ENCODE data around the gene SYPL1.

Gene SYPL1

GRCh38 chr7:106092204-106092603 is 19.9 kb downstream of the SYPL1 start:
- no peak for DNase-seq (ENCODE audit: low read depth in 2 of 2)

GRCh38 chr7:106089647-106090046 is 22.5 kb downstream of the SYPL1 start:
- DNase-seq (ENCODE audit: low read depth in 2 of 2), result no peak

GRCh38 chr7:106088014-106088413 is 24.1 kb downstream of the SYPL1 start:
- no peak for DNase-seq (ENCODE audit: low read depth in 2 of 2)

- no peak for DNase-seq (ENCODE audit: low read depth in 2 of 2)
These were observed 26.1 kb downstream of the SYPL1 start for GRCh38 chr7:106086062-106086461.

- DNase-seq (ENCODE audit: low read depth in 2 of 2), result no peak
These were observed 27.1 kb downstream of the SYPL1 start for GRCh38 chr7:106085015-106085414.

- DNase-seq (ENCODE audit: low read depth in 2 of 2), result no peak
These were observed 28.4 kb downstream of the SYPL1 start for GRCh38 chr7:106083717-106084116.

GRCh38 chr7:106082087-106082854 is 29.8 kb downstream of the SYPL1 start:
- DNase-seq (ENCODE audit: low read depth in 2 of 2), result no peak

GRCh38 chr7:106080300-106080987 is 31.7 kb downstream of the SYPL1 start:
- DNase-seq (ENCODE audit: low read depth in 2 of 2), result no peak

- DNase-seq (ENCODE audit: low read depth in 2 of 2), result no peak
These were observed 35.6 kb downstream of the SYPL1 start for GRCh38 chr7:106076537-106076936.

GRCh38 chr7:106075937-106076336 is 36.2 kb downstream of the SYPL1 start:
- DNase-seq (ENCODE audit: low read depth in 2 of 2), result no peak

- DNase-seq (ENCODE audit: low read depth in 2 of 2), result no peak
These were observed 37.9 kb downstream of the SYPL1 start for GRCh38 chr7:106074257-106074656.

GRCh38 chr7:106073701-106074100 is 38.4 kb downstream of the SYPL1 start:
- no peak for DNase-seq (ENCODE audit: low read depth in 2 of 2)

GRCh38 chr7:106072715-106073091 is 39.4 kb downstream of the SYPL1 start:
- no peak for DNase-seq (ENCODE audit: low read depth in 2 of 2)

- no peak for DNase-seq (ENCODE audit: low read depth in 2 of 2)
These were observed 40.0 kb downstream of the SYPL1 start for GRCh38 chr7:106071999-106072714.

GRCh38 chr7:106071356-106071998 is 40.6 kb downstream of the SYPL1 start:
- peak in 1 of 2 donors; percentile 9 for DNase-seq (ENCODE audit: low read depth in 2 of 2)

GRCh38 chr7:106070567-106071254 is 41.4 kb downstream of the SYPL1 start:
- DNase-seq (ENCODE audit: low read depth in 2 of 2), result no peak

GRCh38 chr7:106070201-106070551 is 41.9 kb downstream of the SYPL1 start:
- no peak for DNase-seq (ENCODE audit: low read depth in 2 of 2)

- DNase-seq (ENCODE audit: low read depth in 2 of 2), result no peak
These were observed 42.5 kb downstream of the SYPL1 start for GRCh38 chr7:106069471-106070200.

GRCh38 chr7:106068986-106069385 is 43.1 kb downstream of the SYPL1 start:
- no peak for DNase-seq (ENCODE audit: low read depth in 2 of 2)

GRCh38 chr7:106068538-106068961 is 43.6 kb downstream of the SYPL1 start:
- no peak for DNase-seq (ENCODE audit: low read depth in 2 of 2)

GRCh38 chr7:106067678-106068077 is 44.4 kb downstream of the SYPL1 start:
- DNase-seq (ENCODE audit: low read depth in 2 of 2), result no peak

All from stimulated activated CD8-positive, alpha-beta memory T cell treated with anti-CD3 and anti-CD28 coated beads, Interleukin-2, amount 100 ng/mL, for 48 hours (primary cell).